ENCODE results near the gene EIF1. TPM values are rescaled to one million over a fixed set of nuclear protein-coding genes. Genes with fewer than 3 reads are reported as not detected.

EIF1 gene
- total and polyA plus RNA-seq, 2 donors (not counting 1 experiment from before 2014, with no cell fraction given): 773 to 2,045 TPM

DNA sequence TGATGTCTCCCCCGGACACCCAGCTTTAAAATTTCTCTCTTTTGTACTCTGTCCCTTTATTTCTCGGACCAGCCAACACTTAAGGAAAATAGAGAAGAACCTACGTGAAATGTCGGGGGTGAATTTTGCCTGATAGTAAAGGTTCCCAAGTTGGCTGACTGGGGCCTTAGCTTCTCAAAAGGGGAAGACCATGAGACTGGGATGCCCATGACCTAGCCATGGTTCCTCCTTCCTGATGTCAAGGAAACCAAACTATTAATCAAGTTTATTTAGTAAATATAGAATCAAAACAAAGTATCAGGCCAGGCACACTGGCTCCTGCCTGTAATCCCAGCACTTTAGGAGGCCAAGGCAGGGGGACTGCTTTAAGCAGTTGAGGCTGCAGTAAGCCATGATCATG is 2.4 kb upstream of the EIF1 start:
- Histone ChIP-seq H3K9ac (ENCODE audit: low read length) (no peak overlapping the region), H3K36me3 (replicated peaks in 1 of 2; ENCODE audit: control extremely low read depth in 1 of 2, control insufficient read depth in 1 of 2, extremely low read depth in 1 of 2, insufficient read depth in 2 of 2, low read length in 1 of 2) (peaks cover 6 to 19% of the 10 kb centered on the region in 2 experiments), H3K4me2 (replicated peaks; ENCODE audit: low read depth, low read length, poor library complexity, severe bottlenecking) (no peak overlapping the region), H3K27ac (ENCODE audit: low read length in 2 of 2) (no peak overlapping the region), H3K4me1 (ENCODE audit: control insufficient read depth in 2 of 2, insufficient read depth in 2 of 2, low read length in 2 of 2) (peaks cover 22 to 27% of the 10 kb centered on the region in 2 donors), H3K79me2 (ENCODE audit: control insufficient read depth, insufficient read depth, low read length) (peaks cover 18% of the 10 kb centered on the region), H4K20me1 (ENCODE audit: control insufficient read depth, insufficient read depth, low read length, poor library complexity, severe bottlenecking) (peaks cover 25% of the 10 kb centered on the region), H3K9me3 (ENCODE audit: control extremely low read depth in 1 of 3, control insufficient read depth in 2 of 3, insufficient read depth in 1 of 3, low read length in 2 of 3) (no peaks in the 10 kb centered on the region), H3K4me3 (ENCODE audit: control extremely low read depth in 1 of 5, extremely low read depth in 1 of 5, insufficient read depth in 1 of 5, low read depth in 2 of 5, low read length in 4 of 5) (no peak overlapping the region), H3K27me3 (replicated peaks in 1 of 4; ENCODE audit: control extremely low read depth in 1 of 4, control insufficient read depth in 3 of 4, insufficient read depth in 4 of 4, low read length in 3 of 4) (no peaks in the 10 kb centered on the region), H2AFZ (ENCODE audit: insufficient read depth, low read depth, low read length, poor library complexity, severe bottlenecking) (no peak overlapping the region)
- Mint-ChIP-seq H3K9me3 (ENCODE audit: insufficient read depth) (no peaks in the 10 kb centered on the region), H3K27ac (no peak overlapping the region), H3K4me3 (no peak overlapping the region), H3K4me1 (peaks cover 23% of the 10 kb centered on the region), H3K27me3 (no peaks in the 10 kb centered on the region)
- ATAC-seq (ENCODE audit: low read depth) (no peak), DNase-seq (no peak)
- ChIA-PET CTCF (interaction anchor here (9.2 kb wide), 1 partner anchor 19 kb away, joined by 212 read pairs; no protein-coding TSS in a partner anchor), POLR2A (interaction anchor here (0.7 to 0.9 kb wide), 2 partner anchors 16 to 1360 kb away, joined by 3 read pairs; no protein-coding TSS in a partner anchor)
- WGBS (ENCODE audit: insufficient coverage): 90% methylated on average over 2 of the region's 4 CpGs
- intact Hi-C loops (cut with micrococcal nuclease): loop anchor here (5.0 kb wide), 1 partner anchor 101 kb away; the partner anchor contains the start of gene JUP
- TF ChIP-seq, protein P1, sequence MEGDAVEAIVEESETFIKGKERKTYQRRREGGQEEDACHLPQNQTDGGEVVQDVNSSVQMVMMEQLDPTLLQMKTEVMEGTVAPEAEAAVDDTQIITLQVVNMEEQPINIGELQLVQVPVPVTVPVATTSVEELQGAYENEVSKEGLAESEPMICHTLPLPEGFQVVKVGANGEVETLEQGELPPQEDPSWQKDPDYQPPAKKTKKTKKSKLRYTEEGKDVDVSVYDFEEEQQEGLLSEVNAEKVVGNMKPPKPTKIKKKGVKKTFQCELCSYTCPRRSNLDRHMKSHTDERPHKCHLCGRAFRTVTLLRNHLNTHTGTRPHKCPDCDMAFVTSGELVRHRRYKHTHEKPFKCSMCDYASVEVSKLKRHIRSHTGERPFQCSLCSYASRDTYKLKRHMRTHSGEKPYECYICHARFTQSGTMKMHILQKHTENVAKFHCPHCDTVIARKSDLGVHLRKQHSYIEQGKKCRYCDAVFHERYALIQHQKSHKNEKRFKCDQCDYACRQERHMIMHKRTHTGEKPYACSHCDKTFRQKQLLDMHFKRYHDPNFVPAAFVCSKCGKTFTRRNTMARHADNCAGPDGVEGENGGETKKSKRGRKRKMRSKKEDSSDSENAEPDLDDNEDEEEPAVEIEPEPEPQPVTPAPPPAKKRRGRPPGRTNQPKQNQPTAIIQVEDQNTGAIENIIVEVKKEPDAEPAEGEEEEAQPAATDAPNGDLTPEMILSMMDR (IDR thresholded peaks at IDR 0.05): no peak
- TF ChIP-seq EZH2 (IDR thresholded peaks at IDR 0.05; ENCODE audit: borderline replicate concordance, insufficient read depth, low read depth, low read length, poor library complexity, severe bottlenecking): no peak

Measured in B cell (primary cell).